ENCODE results near the gene RPS17.

The RPS17 gene

GRCh38 chr15:82544431-82544830 is 4.2 kb upstream of the RPS17 start:
- Histone ChIP-seq H3K14ac (ENCODE audit: low read length) (no peak overlapping the region), H3K9ac (ENCODE audit: low read depth, low read length, poor library complexity) (no peak overlapping the region), H3K23ac (ENCODE audit: low read depth, low read length, poor library complexity) (peak overlapping the region; percentile 58), H3K36me3 (replicated peaks in 1 of 2; ENCODE audit: control insufficient read depth in 2 of 2, insufficient read depth in 2 of 2, low read length in 2 of 2) (no peaks in the 10 kb centered on the region), H2BK120ac (ENCODE audit: low read depth, low read length) (no peak overlapping the region), H2AFZ (ENCODE audit: low read length) (no peak overlapping the region), H3K9me3 (replicated peaks in 1 of 2; ENCODE audit: control insufficient read depth in 2 of 2, insufficient read depth in 1 of 2, low read depth in 1 of 2, low read length in 2 of 2) (no peaks in the 10 kb centered on the region), H3K27ac (replicated peaks; ENCODE audit: low read length) (no peak overlapping the region), H2BK12ac (ENCODE audit: low read length) (no peak overlapping the region), H4K91ac (ENCODE audit: low read depth, low read length, poor library complexity) (no peak overlapping the region), H3K4me1 (ENCODE audit: control insufficient read depth in 2 of 2, insufficient read depth in 1 of 2, low read depth in 1 of 2, low read length in 2 of 2) (peaks cover 18 to 26% of the 10 kb centered on the region in 2 donors), H2BK5ac (ENCODE audit: low read length) (no peak overlapping the region), H3K18ac (ENCODE audit: low read length) (peak overlapping the region; percentile 52), H3K4ac (ENCODE audit: low read length) (peak overlapping the region; percentile 10), H3K4me2 (ENCODE audit: insufficient read depth, low read length, poor library complexity, severe bottlenecking) (no peak overlapping the region), H2AK5ac (ENCODE audit: low read depth, low read length) (no peak overlapping the region), H2BK15ac (ENCODE audit: low read length) (peak overlapping the region; percentile 82), H3K27me3 (ENCODE audit: control insufficient read depth in 3 of 3, insufficient read depth in 3 of 3, low read depth in 1 of 3, low read length in 3 of 3) (no peaks in the 10 kb centered on the region), H4K8ac (ENCODE audit: low read depth, low read length) (no peak overlapping the region), H3K4me3 (ENCODE audit: low read length in 2 of 2) (no peak overlapping the region), H3K79me1 (ENCODE audit: low read depth, low read length) (no peaks in the 10 kb centered on the region)
- no peak for DNase-seq (ENCODE audit: low spot score)
- no CpG with 5 or more reads among the region's 9 CpGs for WGBS, 2 donors (ENCODE audit: extremely low coverage in 2 of 2, insufficient read length in 2 of 2, insufficient replicate concordance in 1 of 2)

- H3K14ac ChIP-seq (ENCODE audit: low read length) = no peak overlapping the region
- peak overlapping the region; percentile 32 for H2AFZ ChIP-seq (ENCODE audit: low read length)
- no peak overlapping the region for H3K4ac ChIP-seq (ENCODE audit: low read length)
- H3K18ac ChIP-seq (ENCODE audit: low read length) = no peak overlapping the region
- H3K23ac ChIP-seq (ENCODE audit: low read depth, low read length, poor library complexity) = no peak overlapping the region
- H3K27me3 ChIP-seq (ENCODE audit: control insufficient read depth in 3 of 3, insufficient read depth in 3 of 3, low read depth in 1 of 3, low read length in 3 of 3) = no peaks in the 10 kb centered on the region
- no peaks in the 10 kb centered on the region for H3K79me1 ChIP-seq (ENCODE audit: low read depth, low read length)
- H3K4me2 ChIP-seq (ENCODE audit: insufficient read depth, low read length, poor library complexity, severe bottlenecking) = no peak overlapping the region
- no peak overlapping the region for H2BK12ac ChIP-seq (ENCODE audit: low read length)
- no peak overlapping the region for H3K9ac ChIP-seq (ENCODE audit: low read depth, low read length, poor library complexity)
- H3K4me3 ChIP-seq (ENCODE audit: low read length in 2 of 2) = peak overlapping the region in 1 of 2 donors; percentile 13
- peaks cover 18 to 26% of the 10 kb centered on the region in 2 donors for H3K4me1 ChIP-seq (ENCODE audit: control insufficient read depth in 2 of 2, insufficient read depth in 1 of 2, low read depth in 1 of 2, low read length in 2 of 2)
- no peak overlapping the region for H4K91ac ChIP-seq (ENCODE audit: low read depth, low read length, poor library complexity)
- H2AK5ac ChIP-seq (ENCODE audit: low read depth, low read length) = peak overlapping the region; percentile 77
- H3K36me3 ChIP-seq (replicated peaks in 1 of 2; ENCODE audit: control insufficient read depth in 2 of 2, insufficient read depth in 2 of 2, low read length in 2 of 2) = peaks cover 8 to 13% of the 10 kb centered on the region in 2 donors
- H2BK5ac ChIP-seq (ENCODE audit: low read length) = no peak overlapping the region
- H2BK120ac ChIP-seq (ENCODE audit: low read depth, low read length) = no peak overlapping the region
- peak overlapping the region; percentile 63 for H3K27ac ChIP-seq (replicated peaks; ENCODE audit: low read length)
- WGBS, 2 donors (ENCODE audit: extremely low coverage in 2 of 2, insufficient read length in 2 of 2, insufficient replicate concordance in 1 of 2) = no CpG with 5 or more reads among the region's 2 CpGs
- DNase-seq (ENCODE audit: low spot score) = peak; percentile 32
- no peak overlapping the region for H2BK15ac ChIP-seq (ENCODE audit: low read length)
- H3K9me3 ChIP-seq (replicated peaks in 1 of 2; ENCODE audit: control insufficient read depth in 2 of 2, insufficient read depth in 1 of 2, low read depth in 1 of 2, low read length in 2 of 2) = no peaks in the 10 kb centered on the region
- H4K8ac ChIP-seq (ENCODE audit: low read depth, low read length) = no peak overlapping the region
Observed at GRCh38 chr15:82543160-82543559, 2.9 kb upstream of the RPS17 start.

GRCh38 chr15:82540984-82541431 is 751 bp upstream of the RPS17 start:
- WGBS, 2 donors (ENCODE audit: extremely low coverage in 2 of 2, insufficient read length in 2 of 2, insufficient replicate concordance in 1 of 2) = no CpG with 5 or more reads among the region's 11 CpGs
- H3K14ac ChIP-seq (ENCODE audit: low read length) = peak overlapping the region; percentile 48
- no peak overlapping the region for H4K8ac ChIP-seq (ENCODE audit: low read depth, low read length)
- H3K36me3 ChIP-seq (replicated peaks in 1 of 2; ENCODE audit: control insufficient read depth in 2 of 2, insufficient read depth in 2 of 2, low read length in 2 of 2) = peaks cover 29 to 34% of the 10 kb centered on the region in 2 donors
- peak overlapping the region; percentile 96 for H2AK5ac ChIP-seq (ENCODE audit: low read depth, low read length)
- peak overlapping the region; percentile 91 for H2AFZ ChIP-seq (ENCODE audit: low read length)
- H3K4me2 ChIP-seq (ENCODE audit: insufficient read depth, low read length, poor library complexity, severe bottlenecking) = peak overlapping the region; percentile 83
- H3K27ac ChIP-seq (replicated peaks; ENCODE audit: low read length) = peak overlapping the region; percentile 59
- H3K4me3 ChIP-seq (ENCODE audit: low read length in 2 of 2) = peak overlapping the region; percentile 83 to 93
- H3K4me1 ChIP-seq (ENCODE audit: control insufficient read depth in 2 of 2, insufficient read depth in 1 of 2, low read depth in 1 of 2, low read length in 2 of 2) = peaks cover 18 to 26% of the 10 kb centered on the region in 2 donors
- no peaks in the 10 kb centered on the region for H3K9me3 ChIP-seq (replicated peaks in 1 of 2; ENCODE audit: control insufficient read depth in 2 of 2, insufficient read depth in 1 of 2, low read depth in 1 of 2, low read length in 2 of 2)
- H3K27me3 ChIP-seq (ENCODE audit: control insufficient read depth in 3 of 3, insufficient read depth in 3 of 3, low read depth in 1 of 3, low read length in 3 of 3) = no peaks in the 10 kb centered on the region
- no peak overlapping the region for H4K91ac ChIP-seq (ENCODE audit: low read depth, low read length, poor library complexity)
- H3K9ac ChIP-seq (ENCODE audit: low read depth, low read length, poor library complexity) = peak overlapping the region; percentile 91
- DNase-seq (ENCODE audit: low spot score) = peak; percentile 12
- peaks cover 1% of the 10 kb centered on the region for H3K79me1 ChIP-seq (ENCODE audit: low read depth, low read length)
- H2BK15ac ChIP-seq (ENCODE audit: low read length) = no peak overlapping the region
- no peak overlapping the region for H2BK5ac ChIP-seq (ENCODE audit: low read length)
- H2BK12ac ChIP-seq (ENCODE audit: low read length) = peak overlapping the region; percentile 43
- H3K23ac ChIP-seq (ENCODE audit: low read depth, low read length, poor library complexity) = peak overlapping the region; percentile 76
- H2BK120ac ChIP-seq (ENCODE audit: low read depth, low read length) = no peak overlapping the region
- peak overlapping the region; percentile 89 for H3K18ac ChIP-seq (ENCODE audit: low read length)
- no peak overlapping the region for H3K4ac ChIP-seq (ENCODE audit: low read length)

- no CpG with 5 or more reads among the region's 23 CpGs for WGBS, 2 donors (ENCODE audit: extremely low coverage in 2 of 2, insufficient read length in 2 of 2, insufficient replicate concordance in 1 of 2)
- H3K4me1 ChIP-seq (ENCODE audit: control insufficient read depth in 2 of 2, insufficient read depth in 1 of 2, low read depth in 1 of 2, low read length in 2 of 2) = peaks cover 18 to 25% of the 10 kb centered on the region in 2 donors
- H3K4me2 ChIP-seq (ENCODE audit: insufficient read depth, low read length, poor library complexity, severe bottlenecking) = peak overlapping the region; percentile 63
- H2AK5ac ChIP-seq (ENCODE audit: low read depth, low read length) = peak overlapping the region; percentile 92
- peak overlapping the region; percentile 89 to 93 for H3K4me3 ChIP-seq (ENCODE audit: low read length in 2 of 2)
- no peak overlapping the region for H4K91ac ChIP-seq (ENCODE audit: low read depth, low read length, poor library complexity)
- no peak overlapping the region for H3K4ac ChIP-seq (ENCODE audit: low read length)
- no peaks in the 10 kb centered on the region for H3K9me3 ChIP-seq (replicated peaks in 1 of 2; ENCODE audit: control insufficient read depth in 2 of 2, insufficient read depth in 1 of 2, low read depth in 1 of 2, low read length in 2 of 2)
- H2AFZ ChIP-seq (ENCODE audit: low read length) = peak overlapping the region; percentile 84
- peak overlapping the region; percentile 95 for H3K18ac ChIP-seq (ENCODE audit: low read length)
- H3K23ac ChIP-seq (ENCODE audit: low read depth, low read length, poor library complexity) = peak overlapping the region; percentile 90
- H2BK5ac ChIP-seq (ENCODE audit: low read length) = no peak overlapping the region
- H3K27me3 ChIP-seq (ENCODE audit: control insufficient read depth in 3 of 3, insufficient read depth in 3 of 3, low read depth in 1 of 3, low read length in 3 of 3) = no peaks in the 10 kb centered on the region
- no peak overlapping the region for H2BK12ac ChIP-seq (ENCODE audit: low read length)
- H4K8ac ChIP-seq (ENCODE audit: low read depth, low read length) = no peak overlapping the region
- H3K27ac ChIP-seq (replicated peaks; ENCODE audit: low read length) = no peak overlapping the region
- H2BK15ac ChIP-seq (ENCODE audit: low read length) = no peak overlapping the region
- H2BK120ac ChIP-seq (ENCODE audit: low read depth, low read length) = peak overlapping the region; percentile 50
- DNase-seq (ENCODE audit: low spot score) = no peak
- H3K36me3 ChIP-seq (replicated peaks in 1 of 2; ENCODE audit: control insufficient read depth in 2 of 2, insufficient read depth in 2 of 2, low read length in 2 of 2) = peaks cover 34 to 47% of the 10 kb centered on the region in 2 donors
- peak overlapping the region; percentile 89 for H3K9ac ChIP-seq (ENCODE audit: low read depth, low read length, poor library complexity)
- H3K79me1 ChIP-seq (ENCODE audit: low read depth, low read length) = peaks cover 1% of the 10 kb centered on the region
- peak overlapping the region; percentile 79 for H3K14ac ChIP-seq (ENCODE audit: low read length)
Observed at GRCh38 chr15:82539691-82540054, 584 bp downstream of the RPS17 start.
